ENCODE data around the gene OLFML2B.

DNA sequence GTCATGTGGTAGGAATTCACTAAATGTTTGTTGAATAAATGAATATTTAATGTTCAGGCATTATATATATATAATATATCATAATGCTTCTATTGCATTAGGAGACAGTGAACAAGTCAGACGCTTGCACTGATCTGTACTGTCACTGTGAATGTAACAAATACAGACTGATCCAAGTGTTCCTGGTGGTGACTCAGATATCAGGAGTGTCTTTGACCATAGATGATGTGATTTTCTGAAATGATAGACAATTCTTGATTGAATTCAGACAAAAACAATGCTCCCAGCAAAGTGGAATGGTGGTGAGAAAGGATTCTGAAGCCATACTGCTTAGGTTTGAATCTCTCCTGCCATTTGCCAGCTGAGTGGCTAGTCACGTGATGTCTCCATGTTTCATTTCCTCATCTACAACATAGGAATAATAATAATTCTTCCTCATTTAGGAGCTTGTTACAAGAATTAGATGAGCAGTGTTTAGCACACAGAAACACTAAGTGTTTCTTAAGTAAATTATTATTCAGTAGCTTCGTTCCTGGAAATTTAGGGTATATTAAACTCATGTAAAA, 71.0 kb downstream of the OLFML2B start:
- TF ChIP-seq GATA3 (IDR thresholded peaks at IDR 0.05; ENCODE audit: low read depth, low read length): no peak
- no peak for TF ChIP-seq GATA2 (IDR thresholded peaks at IDR 0.05; ENCODE audit: low read depth, low read length)
